HG03571 (cell line): ENCODE measurements around the gene ADGRA1.
"Not testable (repeated sequence)": the region's sequence is repeated elsewhere in the genome, so short reads cannot be mapped to it uniquely, and the experiment has no call there.

ENCODE experiments used
- ATAC-seq: cut with Tn5 transposase; IDR thresholded peaks from one replicate; pipeline ENCODE4 v1.9.1; 2021; ENCODE audit not compliant: unreplicated experiment

Gene ADGRA1

DNA sequence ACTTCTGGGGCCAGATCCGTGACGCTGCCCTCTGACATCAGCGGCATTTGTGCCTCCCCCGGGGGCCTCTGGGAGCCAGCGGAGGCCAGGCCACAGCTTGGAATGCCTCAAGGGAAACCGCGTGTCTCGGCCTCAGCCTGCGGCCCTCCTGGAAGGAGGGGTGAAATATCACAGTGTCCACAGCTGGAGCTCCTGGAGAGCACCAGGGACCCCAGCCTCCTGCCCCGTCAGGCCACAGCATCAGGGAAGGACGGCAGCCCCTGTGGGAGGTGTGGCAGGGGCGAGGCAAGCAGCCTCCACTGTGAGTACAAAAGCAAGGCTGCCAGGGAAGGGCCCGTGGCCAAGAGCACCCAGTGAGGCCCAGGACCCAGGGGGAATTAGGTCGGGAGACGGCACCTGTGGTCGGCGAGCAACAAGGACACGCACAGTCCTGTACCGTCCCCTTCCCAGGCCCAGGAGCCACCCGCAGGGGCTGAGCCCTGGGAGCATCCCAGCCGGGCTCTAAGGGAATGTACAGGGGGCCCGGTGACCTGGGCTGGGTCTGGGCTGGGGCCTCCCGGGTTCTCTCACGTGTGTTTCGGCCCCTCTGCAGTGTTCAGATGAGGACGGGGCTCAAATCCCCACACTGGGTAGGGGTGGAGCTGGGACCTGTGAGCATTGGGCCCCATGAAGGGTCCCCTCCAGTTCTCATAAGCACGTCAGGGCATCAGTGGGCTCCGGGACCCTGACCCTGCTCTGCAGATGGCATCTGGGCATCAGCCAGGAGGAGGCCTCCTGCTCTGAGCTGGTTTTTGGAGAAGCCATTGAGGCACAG is 53.6 kb downstream of the ADGRA1 start:
- ATAC-seq = no peak

DNA sequence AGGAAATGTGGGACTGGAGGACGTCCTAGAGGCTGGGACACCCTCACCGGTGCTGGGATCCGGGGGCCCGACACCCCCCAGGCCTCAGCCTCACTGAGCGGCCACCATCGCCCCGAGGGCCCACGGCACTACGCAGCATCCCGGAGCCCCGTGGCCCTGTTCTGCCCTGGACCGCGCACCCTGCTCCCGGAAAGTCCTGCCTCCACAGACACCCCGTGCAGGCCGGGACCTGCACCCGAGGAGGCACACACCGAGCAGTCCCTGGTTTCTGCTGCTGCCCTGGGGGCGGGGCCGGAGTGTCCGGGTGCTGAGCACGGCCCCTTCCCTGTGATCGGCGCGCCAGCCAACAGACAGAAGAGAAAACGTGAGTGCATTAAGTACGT is 54.2 kb downstream of the ADGRA1 start:
- ATAC-seq = no peak

GRCh38 chr10:133142523-133143199 is 54.9 kb downstream of the ADGRA1 start:
- no peak for ATAC-seq

GRCh38 chr10:133143200-133143533 is 55.4 kb downstream of the ADGRA1 start:
- no peak for ATAC-seq

DNA sequence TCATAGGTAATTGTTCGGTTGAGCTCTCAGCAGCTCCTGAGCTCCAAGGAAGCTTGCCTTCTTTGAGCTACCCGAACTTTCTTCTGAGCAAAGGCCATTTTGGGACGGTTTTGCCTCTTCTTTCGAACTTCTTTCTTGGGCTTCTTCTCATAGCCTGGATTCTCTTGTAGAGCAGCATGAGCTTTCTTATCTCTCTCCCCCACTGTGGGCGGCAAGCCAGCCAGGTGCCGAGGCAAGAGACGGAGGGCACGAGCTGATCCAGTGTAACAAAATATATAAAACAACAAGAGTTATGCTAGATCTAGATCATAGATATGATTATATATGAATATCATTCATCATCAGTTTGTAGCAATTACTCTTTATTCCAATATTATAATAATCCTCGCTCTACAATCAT is 55.8 kb downstream of the ADGRA1 start:
- no peak for ATAC-seq

DNA sequence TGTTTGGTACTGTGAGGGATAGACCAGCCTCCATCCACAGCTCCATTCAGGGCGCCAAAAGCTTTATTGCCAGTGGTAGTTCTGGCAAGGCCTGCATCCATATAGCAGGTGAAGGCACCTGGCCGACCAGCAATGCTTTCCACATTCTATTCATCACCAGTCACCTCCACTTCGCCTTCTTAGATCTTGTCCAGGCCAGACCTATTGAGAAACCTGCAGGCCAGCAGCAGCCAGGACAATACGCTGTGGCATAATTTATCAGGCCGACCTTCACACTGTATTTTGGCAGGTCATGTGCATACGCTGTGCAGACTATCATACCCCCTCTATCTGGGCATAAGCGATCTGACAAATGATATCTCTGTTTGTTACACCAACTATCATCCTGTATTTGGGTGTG is 57.0 kb downstream of the ADGRA1 start:
- ATAC-seq = no peak

DNA sequence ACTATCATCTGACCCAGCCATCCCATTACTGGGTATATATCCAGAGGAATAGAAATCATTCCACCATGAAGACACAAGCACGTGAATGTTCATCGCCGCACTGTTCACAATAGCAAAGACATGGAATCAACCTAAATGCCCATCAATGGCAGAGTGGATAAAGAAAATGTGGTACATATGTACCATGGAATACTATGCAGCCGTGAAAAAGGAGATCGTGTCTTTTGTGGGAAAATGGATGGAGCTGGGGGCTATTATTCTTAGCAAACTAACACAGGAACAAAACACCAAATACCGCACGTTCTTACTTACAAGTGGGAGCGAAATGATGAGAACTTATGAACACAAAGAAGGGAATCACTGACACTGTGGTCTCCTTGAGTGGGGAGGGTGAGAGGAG is 62.5 kb downstream of the ADGRA1 start:
- no peak for ATAC-seq

DNA sequence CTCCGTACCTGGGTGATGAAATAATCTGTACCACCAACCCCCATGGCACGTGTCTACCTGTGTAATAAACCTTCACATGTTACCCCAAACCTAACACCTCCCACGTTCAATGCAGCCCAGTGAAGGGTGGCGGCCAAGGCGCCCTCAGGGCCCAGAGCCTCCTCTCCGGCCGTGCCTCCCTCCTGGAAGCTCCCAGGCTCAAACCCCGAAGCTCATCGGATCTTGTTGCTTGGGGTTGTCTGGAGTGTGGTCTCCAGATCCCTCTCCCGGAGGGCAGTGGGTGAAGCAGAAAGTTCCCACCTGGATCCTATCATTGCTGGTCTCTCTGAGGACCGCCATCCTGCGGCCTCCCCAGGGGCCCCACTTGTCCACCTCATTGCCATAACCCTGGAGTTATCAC is 62.9 kb downstream of the ADGRA1 start:
- no peak for ATAC-seq

- not testable (repeated sequence) for ATAC-seq
Observed at GRCh38 chr10:133151071-133151470, 63.3 kb downstream of the ADGRA1 start.

- ATAC-seq = no peak
Observed at GRCh38 chr10:133151543-133151972, 63.8 kb downstream of the ADGRA1 start.

- ATAC-seq = no peak
Observed at GRCh38 chr10:133154411-133154810, 66.7 kb downstream of the ADGRA1 start.

GRCh38 chr10:133154996-133155778 is 67.5 kb downstream of the ADGRA1 start:
- no peak for ATAC-seq

DNA sequence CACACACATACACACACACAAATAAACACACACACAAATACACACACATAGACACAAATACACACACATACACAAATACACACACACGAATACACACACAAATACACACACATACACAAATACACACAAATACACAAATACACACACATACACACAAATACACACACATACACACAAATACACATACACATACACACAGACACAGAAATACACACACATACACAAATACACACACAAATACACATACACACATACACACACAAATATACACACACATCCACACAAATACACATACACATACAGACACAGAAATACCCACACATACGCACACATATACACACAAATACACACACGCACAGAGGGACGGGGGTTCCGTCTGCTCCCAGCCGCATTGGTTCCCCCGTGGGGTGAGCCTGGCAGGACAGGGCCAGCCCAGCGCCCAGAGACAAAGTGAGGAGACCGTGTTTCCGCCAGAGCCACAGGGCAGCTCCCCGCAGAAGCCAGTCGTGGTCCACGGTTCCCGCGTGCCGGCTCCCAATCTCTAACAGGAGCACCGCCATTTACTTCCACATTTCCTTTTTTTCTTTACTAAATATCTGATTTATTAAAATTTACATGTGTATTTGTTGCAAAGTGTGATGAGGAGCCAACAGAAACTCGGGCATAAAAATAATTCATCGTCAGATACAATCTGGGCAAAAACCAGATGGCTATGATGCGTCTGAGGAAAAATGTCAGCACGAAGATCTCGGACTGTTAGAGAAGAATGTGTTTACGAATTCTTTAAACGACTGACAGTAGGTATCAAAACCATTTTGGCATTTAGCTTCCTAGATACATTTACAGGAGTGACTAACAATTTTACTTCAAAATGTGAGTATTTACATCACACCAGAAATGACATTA is 69.2 kb downstream of the ADGRA1 start:
- no peak for ATAC-seq

GRCh38 chr10:133157662-133158436 is 70.1 kb downstream of the ADGRA1 start:
- no peak for ATAC-seq

- ATAC-seq = no peak
Observed at GRCh38 chr10:133158437-133158755, 70.7 kb downstream of the ADGRA1 start.

DNA sequence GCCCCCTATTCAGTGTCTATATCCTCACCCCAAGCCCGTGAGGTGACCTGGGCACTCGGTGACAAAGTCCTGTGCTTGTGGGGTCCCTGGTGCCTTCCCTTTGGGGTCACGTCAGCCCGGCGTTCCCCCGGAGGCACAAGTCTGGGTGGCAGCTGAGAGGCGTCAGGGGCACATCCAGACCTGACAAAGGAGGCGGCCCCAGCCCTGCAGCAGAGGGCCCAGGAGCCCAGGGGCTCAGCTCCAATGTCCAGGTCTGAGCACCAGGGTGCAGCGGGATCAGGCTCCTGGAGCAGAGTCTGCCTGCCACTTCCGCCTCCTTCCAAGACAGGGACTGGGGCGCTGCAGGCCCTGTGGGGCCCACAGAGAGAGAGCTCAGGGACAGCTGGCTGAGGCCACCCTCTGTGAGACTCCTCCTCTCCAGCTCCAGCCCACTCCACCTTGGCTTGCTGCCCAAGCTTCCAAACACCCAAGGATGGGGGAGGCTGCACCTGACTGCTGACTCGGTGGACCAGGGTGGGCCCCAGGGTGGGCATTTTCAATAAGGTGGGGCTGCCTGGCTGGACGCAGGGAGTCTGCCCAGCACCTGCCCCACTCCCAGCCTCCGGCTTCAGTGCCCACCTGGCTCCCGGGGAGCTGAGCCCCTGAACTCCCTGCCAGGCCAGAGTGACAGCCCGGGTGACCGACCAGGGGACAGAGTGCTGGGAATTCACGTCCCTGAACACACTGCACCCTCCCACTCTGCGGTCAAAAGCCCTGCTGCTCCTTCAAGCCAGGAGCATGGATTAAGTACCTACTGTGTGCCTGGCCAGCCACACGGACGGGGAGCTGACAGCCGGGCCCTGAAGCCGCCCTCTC is 71.3 kb downstream of the ADGRA1 start:
- no peak for ATAC-seq

DNA sequence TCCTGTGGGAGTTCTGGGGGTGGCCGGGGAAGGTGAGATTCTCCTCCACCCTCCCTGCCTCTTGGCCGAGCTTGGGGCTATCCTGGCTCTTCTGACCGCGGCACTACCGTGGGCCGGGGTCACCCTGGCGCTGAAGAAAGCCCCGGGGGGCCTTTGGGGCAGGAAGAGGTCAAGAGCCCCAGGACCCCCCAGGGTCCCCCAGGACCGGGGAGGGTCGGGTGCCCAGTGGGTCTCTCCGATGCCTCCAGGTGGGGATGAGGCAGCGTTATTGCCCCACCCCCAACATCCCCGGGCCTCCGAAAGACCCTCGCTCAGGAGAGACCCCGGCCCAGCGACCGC is 71.9 kb downstream of the ADGRA1 start:
- ATAC-seq = no peak

DNA sequence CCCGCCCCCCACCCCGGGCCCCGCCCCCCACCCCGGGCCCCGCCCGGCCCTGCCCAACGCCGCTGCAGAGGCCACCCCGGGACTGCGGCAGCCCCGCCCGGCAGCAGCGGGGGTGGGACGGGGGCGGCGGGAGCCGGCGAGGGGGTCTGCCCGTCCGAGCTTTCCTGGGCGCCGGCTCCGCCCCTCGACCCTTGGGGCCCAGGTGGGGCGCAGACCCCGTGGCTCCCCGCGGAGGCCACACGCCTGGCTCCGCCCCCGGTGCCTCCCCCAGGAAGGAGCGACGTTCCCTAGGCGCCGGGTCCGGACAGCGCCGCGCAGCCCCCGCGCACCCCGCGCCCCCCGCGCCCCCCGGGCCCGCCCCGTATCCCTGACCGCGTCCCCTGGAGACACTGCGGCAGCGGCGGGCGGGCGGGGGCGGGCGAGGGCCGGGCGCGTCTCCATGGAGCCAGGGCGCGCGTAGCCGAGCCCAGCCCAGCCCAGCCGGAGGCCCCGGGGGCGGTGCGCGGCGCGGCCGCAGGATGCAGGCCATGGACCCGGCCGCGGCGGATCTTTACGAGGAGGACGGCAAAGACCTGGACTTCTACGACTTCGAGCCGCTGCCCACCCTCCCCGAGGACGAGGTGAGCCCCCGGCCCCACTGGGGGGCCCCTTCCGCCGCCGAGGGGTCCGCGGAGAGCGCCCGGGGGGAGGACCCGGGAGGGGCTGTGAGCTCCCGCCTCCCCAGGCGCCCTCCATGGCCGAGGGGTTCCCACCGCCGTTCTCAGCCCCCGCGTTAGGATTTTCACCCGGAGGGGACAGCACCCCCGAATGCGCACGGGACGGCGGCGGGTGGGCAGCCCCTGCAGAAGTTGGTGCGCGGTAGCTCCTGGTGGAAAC is 72.5 kb downstream of the ADGRA1 start, which contains the start of gene KNDC1:
Gene KNDC1 (plus strand): TSS at position 270 of the 876 bp plus-strand sequence. CDS start 249 bp downstream, at position 519.
- no peak for ATAC-seq
